Heart left ventricle (tissue), 13 donors: ENCODE data around the gene MGST3.

Experiments
- CTCF ChIP-seq, 12 donors: fragments of 200-600 bp; sonication (generic) in 4 of 12; IDR thresholded peaks; one replicate each; pipeline versions ENCODE4 v1.5.0 to v1.8.0; 2018 to 2022; ENCODE audit warnings: antibody characterized with exemption in 12 of 12, mild to moderate bottlenecking in 5 of 12
- POLR2A ChIP-seq, 2 donors: fragments of 450-650 bp; IDR thresholded peaks; one replicate each; pipeline ENCODE4 v1.6.1; 2017; ENCODE audit warnings: antibody characterized with exemption in 2 of 2, mild to moderate bottlenecking in 2 of 2, moderate library complexity in 2 of 2
- donor health status: ischemic (EF 13 %, LVEDD 7.1; RV severe dilation, severe dysfunction).
- donor health status: DM: no; HTN: yes; CAD: no.
- donor health status: DM: no; HTN: no; CAD: no.
- donor health status: ischemic (EF 25% LVEDD 6.9; RV normal size, moderate dysfunction).
- donor health status: ischemic (EF 25% LVEDD 5.7; RV mildly dilated, moderate dysfunction).
- donor health status: ischemic (EF 35%, LVEDD 5.7; RV mildly dilated, moderate dysfunction).
- donor health status: nonischemic (EF 11% LVEDD 7.7; RV severe dilation, severe dysfunction).
- donor health status: DM: yes; HTN: yes; CAD: no.
- donor health status: PGD.
- donor health status: ischemic (EF 29% LVEDD 5.4; RV normal size, mild dysfunction).
- donor health status: nonischemic (EF 23%, LVEDD 6.1; RV moderate dilation, normal function).

- no peak for TF ChIP-seq CTCF (IDR thresholded peaks at IDR 0.05)
- no peak for TF ChIP-seq POLR2A (IDR thresholded peaks at IDR 0.05)
These were observed 48.4 kb downstream of the MGST3 start for GRCh38 chr1:165679282-165680036.
